BLaER1 treated with 17β-estradiol and CSF1 and Interleukin-3, amounts not matched to agents 10 nM and 100 nM (cell line): ENCODE data around the gene CERCAM.
A peak's percentile ranks its signal among the peaks of the same experiment; 100 is the strongest.

Experiments used
- H3K27ac ChIP-seq, 11 experiments: shearing (Covaris generic); formaldehyde crosslinking; 2 replicates each; pipeline ENCODE4 v1.8.1; 2022
- H3K27me3 ChIP-seq, 11 experiments: shearing (Covaris generic); formaldehyde crosslinking; 2 replicates each; pipeline ENCODE4 v1.8.1; 2022
- H3K36me3 ChIP-seq, 11 experiments: shearing (Covaris generic); formaldehyde crosslinking; 2 replicates each; pipeline ENCODE4 v1.8.1; 2022
- H3K4me1 ChIP-seq, 10 experiments: shearing (Covaris generic); formaldehyde crosslinking; 2 replicates each; pipeline ENCODE4 v1.8.1; 2022
- H3K4me2 ChIP-seq, 11 experiments: shearing (Covaris generic); formaldehyde crosslinking; 2 replicates each; pipeline ENCODE4 v1.8.1; 2022
- H3K4me3 ChIP-seq, 10 experiments: shearing (Covaris generic); formaldehyde crosslinking; 2 replicates each; pipeline ENCODE4 v1.8.1; 2022
- H3K9ac ChIP-seq, 11 experiments: shearing (Covaris generic); formaldehyde crosslinking; 2 replicates each; pipeline ENCODE4 v1.8.1; 2022
- H3K9me3 ChIP-seq, 11 experiments: shearing (Covaris generic); formaldehyde crosslinking; replicated peaks in 1 of 11; 2 replicates each; pipeline ENCODE4 v1.8.1; 2022
- H4K20me1 ChIP-seq, 11 experiments: shearing (Covaris generic); formaldehyde crosslinking; 2 replicates each; pipeline ENCODE4 v1.8.1; 2022
- Cebpa-rat ChIP-seq, 11 experiments: shearing (Covaris generic); IDR thresholded peaks; 2 replicates each; pipeline ENCODE4 v1.8.1; 2022

The CERCAM gene

GRCh38 chr9:128383791-128384190 lies 36.9 kb upstream of the CERCAM start:
- no peak overlapping the region for H3K4me2 ChIP-seq

DNA sequence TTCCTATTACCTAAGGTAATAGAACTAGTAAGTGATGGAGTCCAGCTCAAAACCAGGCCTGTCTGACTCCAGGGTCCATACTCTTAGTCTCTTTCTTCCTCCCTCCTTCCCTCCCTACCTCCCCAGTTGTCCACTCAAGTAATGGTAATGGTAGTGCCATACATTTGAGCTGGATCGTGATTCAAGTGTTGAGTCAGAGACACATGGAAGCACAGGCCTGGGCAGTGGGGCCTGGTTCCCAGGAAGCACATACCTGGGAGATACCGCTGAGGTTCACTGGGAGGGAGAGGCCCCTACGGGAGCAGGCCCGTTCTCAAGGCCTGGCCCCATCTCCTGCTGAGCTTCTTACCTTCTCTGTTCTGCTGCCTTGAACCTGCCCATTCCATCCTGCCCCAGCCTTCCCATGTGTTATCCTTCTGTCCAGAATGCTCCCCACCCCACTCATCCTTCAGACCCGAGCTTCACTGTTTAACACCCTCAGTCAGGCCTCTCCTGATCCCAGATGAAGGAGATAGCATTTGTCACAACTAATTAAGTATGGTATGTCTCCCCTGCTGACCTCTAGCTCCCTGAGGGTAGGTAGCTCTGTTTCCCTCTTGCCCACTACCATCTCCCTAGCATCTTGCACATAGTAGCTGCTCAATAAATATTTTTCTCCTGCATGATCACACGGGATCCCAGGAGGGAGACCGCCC lies 35.7 kb upstream of the CERCAM start:
- Histone ChIP-seq H3K4me1 (no peaks in the 10 kb centered on the region), H3K4me2 (no peak overlapping the region), H3K9ac (peak overlapping the region in 1 of 11 experiments; percentile 9; a peak in 2 of 22 replicates), H3K27ac (no peak overlapping the region), H3K9me3 (no peaks in the 10 kb centered on the region), H3K4me3 (no peak overlapping the region), H3K36me3 (peaks cover 95 to 100% (median 99%) of the 10 kb centered on the region in 11 experiments), H4K20me1 (peaks cover 10 to 98% (median 74%) of the 10 kb centered on the region in 11 experiments; a peak in 20 of 22 replicates), H3K27me3 (no peaks in the 10 kb centered on the region)
- TF ChIP-seq Cebpa-rat (IDR thresholded peaks at IDR 0.05) = no peak

More at GRCh38 chr9:128383791-128384190, 36.9 kb upstream of the CERCAM start:
- Histone ChIP-seq H3K9me3 (no peaks in the 10 kb centered on the region), H3K9ac (peak overlapping the region in 1 of 11 experiments; percentile 33; a peak in 1 of 22 replicates), H3K4me1 (no peaks in the 10 kb centered on the region), H3K4me3 (no peak overlapping the region), H4K20me1 (peaks cover 10 to 98% (median 75%) of the 10 kb centered on the region in 11 experiments; a peak in 20 of 22 replicates), H3K36me3 (peaks cover 94 to 100% (median 99%) of the 10 kb centered on the region in 11 experiments), H3K27me3 (no peaks in the 10 kb centered on the region), H3K27ac (no peak overlapping the region)
- no peak for TF ChIP-seq Cebpa-rat (IDR thresholded peaks at IDR 0.05)

GRCh38 chr9:128385496-128386460 lies 34.9 kb upstream of the CERCAM start:
- Histone ChIP-seq H3K4me2 (no peak overlapping the region), H3K27me3 (no peaks in the 10 kb centered on the region), H4K20me1 (peaks cover 10 to 98% (median 74%) of the 10 kb centered on the region in 11 experiments; a peak in 20 of 22 replicates), H3K27ac (no peak overlapping the region), H3K9ac (peak overlapping the region in 1 of 11 experiments; percentile 9; a peak in 3 of 22 replicates), H3K36me3 (peaks cover 95 to 100% (median 99%) of the 10 kb centered on the region in 11 experiments), H3K4me1 (no peaks in the 10 kb centered on the region), H3K4me3 (no peak overlapping the region), H3K9me3 (no peaks in the 10 kb centered on the region)
- TF ChIP-seq Cebpa-rat (IDR thresholded peaks at IDR 0.05) = no peak

- Histone ChIP-seq H4K20me1 (peaks cover 7 to 97% (median 60%) of the 10 kb centered on the region in 11 experiments; a peak in 19 of 22 replicates), H3K4me2 (no peak overlapping the region), H3K9me3 (no peaks in the 10 kb centered on the region), H3K27ac (no peak overlapping the region), H3K4me3 (no peak overlapping the region), H3K36me3 (peaks cover 96 to 100% (median 100%) of the 10 kb centered on the region in 11 experiments), H3K27me3 (no peaks in the 10 kb centered on the region), H3K4me1 (no peaks in the 10 kb centered on the region), H3K9ac (no peak overlapping the region)
- TF ChIP-seq Cebpa-rat (IDR thresholded peaks at IDR 0.05) = no peak
These were observed 32.5 kb upstream of the CERCAM start for GRCh38 chr9:128388150-128388549.

DNA sequence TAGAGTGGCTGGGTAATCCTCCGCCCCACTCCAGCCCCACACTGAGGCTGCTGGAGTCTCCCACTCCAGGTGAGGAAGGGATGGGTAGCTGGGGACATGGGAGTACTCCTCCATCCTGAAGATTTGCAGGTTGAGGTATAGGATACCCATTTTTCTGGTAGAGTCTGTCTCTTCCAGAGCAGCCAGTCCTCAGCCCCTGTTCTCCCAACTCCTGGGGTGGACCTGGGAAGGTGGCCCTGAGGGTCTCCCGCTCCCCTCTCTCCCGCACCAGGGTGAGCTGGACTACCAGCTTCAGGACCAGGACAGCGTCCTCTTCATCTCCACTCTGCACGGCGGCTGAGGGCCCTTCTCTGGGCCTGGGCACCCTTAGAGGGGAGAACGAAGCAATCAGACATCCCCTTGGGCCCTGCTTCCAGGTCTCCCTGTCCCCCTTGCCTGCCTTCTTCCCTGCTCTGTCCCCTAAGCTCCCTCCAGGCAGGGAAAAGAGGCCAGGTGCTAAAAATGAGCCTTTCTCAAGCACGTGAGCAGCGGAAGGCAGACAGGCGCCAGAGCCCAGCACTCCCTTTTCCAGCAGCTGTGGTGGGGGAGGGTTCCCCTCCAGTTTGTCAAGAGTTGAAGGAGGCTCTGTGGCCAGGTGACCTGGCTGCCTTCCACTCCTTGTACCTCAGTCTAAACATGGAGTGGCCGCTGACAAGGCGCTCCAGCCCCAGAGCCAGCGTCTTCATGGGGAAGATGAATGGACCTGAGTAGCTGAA lies 31.1 kb upstream of the CERCAM start:
- Histone ChIP-seq H3K9me3 (no peaks in the 10 kb centered on the region), H4K20me1 (peaks cover 6 to 97% (median 46%) of the 10 kb centered on the region in 11 experiments; a peak in 18 of 22 replicates), H3K4me3 (no peak overlapping the region), H3K4me1 (no peaks in the 10 kb centered on the region), H3K36me3 (peaks cover 82 to 97% (median 92%) of the 10 kb centered on the region in 11 experiments), H3K4me2 (no peak overlapping the region), H3K9ac (no peak overlapping the region), H3K27me3 (no peaks in the 10 kb centered on the region), H3K27ac (no peak overlapping the region)
- no peak for TF ChIP-seq Cebpa-rat (IDR thresholded peaks at IDR 0.05)

DNA sequence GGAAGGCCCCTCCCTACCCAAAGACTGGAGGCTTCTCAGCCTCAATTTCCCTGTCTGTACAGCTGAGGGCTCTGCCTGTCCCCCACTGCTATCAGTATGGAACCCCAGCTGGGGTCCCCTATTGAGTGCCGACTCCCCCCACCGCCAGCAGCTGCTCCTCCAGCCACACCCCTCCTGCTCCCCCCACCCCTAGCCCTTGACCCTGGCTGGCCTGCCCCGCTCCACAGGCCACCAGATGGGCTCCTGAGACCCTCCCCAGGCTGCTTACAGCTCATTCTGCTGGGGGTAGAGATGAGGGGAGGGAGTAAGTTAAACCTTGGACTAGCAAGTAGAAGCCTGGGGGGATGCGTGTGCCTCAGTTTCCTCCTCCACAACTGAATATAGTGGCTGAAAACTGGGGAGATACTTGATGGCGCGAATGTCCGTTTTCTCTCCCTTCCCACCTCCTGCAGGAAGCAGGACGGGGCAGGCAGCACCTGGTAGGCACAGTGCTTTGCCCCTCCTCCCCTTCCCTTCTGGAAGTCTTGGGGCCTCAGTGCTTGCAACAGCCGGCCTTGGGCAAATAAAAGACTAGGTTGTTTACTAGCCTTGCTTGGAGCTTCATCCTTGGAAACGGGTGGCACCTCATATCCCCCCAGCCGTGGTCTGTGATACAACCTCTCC lies 30.4 kb upstream of the CERCAM start:
- peaks cover 75 to 90% (median 85%) of the 10 kb centered on the region in 11 experiments for H3K36me3 ChIP-seq
- no peaks in the 10 kb centered on the region for H3K9me3 ChIP-seq
- no peak for TF ChIP-seq Cebpa-rat (IDR thresholded peaks at IDR 0.05)
- H3K9ac ChIP-seq = no peak overlapping the region
- H3K27ac ChIP-seq = no peak overlapping the region
- H3K4me2 ChIP-seq = no peak overlapping the region
- H3K4me1 ChIP-seq = no peaks in the 10 kb centered on the region
- H3K4me3 ChIP-seq = no peak overlapping the region
- H3K27me3 ChIP-seq = no peaks in the 10 kb centered on the region
- peaks cover 0 to 97% (median 39%) of the 10 kb centered on the region in 11 experiments; a peak in 15 of 22 replicates for H4K20me1 ChIP-seq

DNA sequence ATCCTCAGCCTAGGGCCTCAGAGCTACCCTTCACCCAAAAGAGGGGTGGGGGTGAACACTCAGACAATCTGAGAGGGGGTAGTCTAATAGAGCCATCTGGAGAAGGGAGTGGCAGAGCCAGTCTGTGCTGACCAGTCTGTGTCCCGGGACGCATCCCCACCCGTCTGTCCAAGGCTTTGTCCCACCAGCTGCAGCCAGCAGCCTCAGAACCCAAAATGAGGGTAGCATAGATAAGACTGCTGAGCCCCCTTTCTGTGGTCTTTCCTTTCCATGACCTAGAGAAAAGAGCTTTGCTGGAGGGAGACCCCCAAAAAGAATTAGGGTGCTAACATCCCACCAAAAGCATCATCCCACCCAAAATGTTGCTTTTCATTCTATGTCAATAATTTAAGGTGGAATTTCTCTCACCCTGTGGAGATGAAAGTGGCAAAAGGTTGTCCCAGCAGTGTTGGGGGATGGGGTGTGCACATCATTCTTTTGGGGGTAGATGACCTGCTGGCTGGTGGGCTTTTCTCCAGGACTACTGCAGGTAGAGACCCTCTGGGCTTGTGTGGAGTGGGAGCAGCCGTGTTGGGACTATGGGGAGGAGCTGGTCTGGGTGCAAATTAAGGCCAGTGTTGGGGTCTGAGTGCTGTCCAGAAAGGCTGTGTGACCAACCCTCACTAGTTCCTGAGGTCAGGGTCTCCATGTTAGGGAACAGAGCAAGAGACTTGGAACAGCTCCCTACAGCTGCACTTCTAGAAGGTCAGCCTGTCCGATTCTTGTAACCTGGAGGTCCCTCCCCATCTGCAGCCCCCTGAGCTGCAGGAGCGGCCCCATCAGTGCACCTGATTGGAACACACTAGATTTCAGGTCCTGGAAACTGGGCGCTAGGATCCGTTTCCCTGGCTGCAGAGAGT lies 29.6 kb upstream of the CERCAM start:
- no peaks in the 10 kb centered on the region for H3K27me3 ChIP-seq

More for the DNA sequence above, 29.6 kb upstream of the CERCAM start:
- peaks cover 67 to 83% (median 77%) of the 10 kb centered on the region in 11 experiments for H3K36me3 ChIP-seq
- H3K27ac ChIP-seq = no peak overlapping the region
- H3K9ac ChIP-seq = no peak overlapping the region
- TF ChIP-seq Cebpa-rat (IDR thresholded peaks at IDR 0.05) = no peak
- no peak overlapping the region for H3K4me2 ChIP-seq
- peaks cover 0 to 90% (median 31%) of the 10 kb centered on the region in 11 experiments; a peak in 15 of 22 replicates for H4K20me1 ChIP-seq
- H3K9me3 ChIP-seq = no peaks in the 10 kb centered on the region
- no peak overlapping the region for H3K4me3 ChIP-seq
- H3K4me1 ChIP-seq = no peaks in the 10 kb centered on the region
